Vein endothelial cell (primary cell): ENCODE results near the gene HP. TPM values are rescaled to one million over a fixed set of nuclear protein-coding genes. Genes with fewer than 3 reads are reported as not detected.

ENCODE experiments used
- total RNA-seq: library from RNA; depleted of rRNA; stranded (reverse); fragments of >200 nt; gene quantifications from 2 replicates; pipeline ENCODE4 v1.2.3, GENCODE V29; 2012

HP gene
- not detected in 2 replicates for total RNA-seq

GRCh38 chr16:72054254-72054847 lies at the start of gene HP:
Gene HP, plus strand, starts transcription at chr16:72054505. Its CDS starts 148 bp downstream, at chr16:72054653.

GRCh38 chr16:72008424-72009216 lies 45.7 kb upstream of the HP start, which contains the start of gene DHODH:
Gene DHODH, plus strand, starts transcription at chr16:72008744. Its CDS starts 21 bp downstream, at chr16:72008765.

GRCh38 chr16:72093448-72094265 lies 39.4 kb downstream of the HP start, which contains the start of the genes DHX38 and TXNL4B:
Gene DHX38, plus strand, starts transcription at chr16:72093847. Its CDS starts 2,311 bp downstream, at chr16:72096158.
Gene TXNL4B, minus strand, starts transcription at chr16:72093620. Its CDS starts 2,871 bp downstream, at chr16:72090749.

Other genes starting within 250 kb of the HP start
- 102 and 108 TPM in 2 replicates for gene AP1G1, start 245.7 kb upstream of the HP start, total RNA-seq
- gene ATXN1L, start 208.5 kb upstream of the HP start, total RNA-seq, result 26.5 and 26.8 TPM in 2 replicates
- gene ZNF821, start 170.3 kb upstream of the HP start, total RNA-seq, result 7.8 and 8.1 TPM in 2 replicates
- 243 and 260 TPM in 2 replicates for gene IST1, start 159.0 kb upstream of the HP start, total RNA-seq
- gene PKD1L3, start 54.1 kb upstream of the HP start, total RNA-seq, result not detected in 2 replicates
- 4.1 and 4.9 TPM in 2 replicates for gene DHODH, start 45.8 kb upstream of the HP start, total RNA-seq
- gene HPR, start 8.7 kb downstream of the HP start, total RNA-seq, result not detected in 2 replicates
- 5.2 and 7.9 TPM in 2 replicates for gene TXNL4B, start 39.1 kb downstream of the HP start, total RNA-seq
- gene DHX38, start 39.3 kb downstream of the HP start, total RNA-seq, result 65.0 and 68.0 TPM in 2 replicates
- not detected in 2 replicates for gene PMFBP1, start 117.7 kb downstream of the HP start, total RNA-seq